22Rv1 (cell line): Measurements from ENCODE around the gene OSCP1.

Experiments
- CTCF ChIP-seq: fragments of 450-650 bp; IDR thresholded peaks from 2 replicates; pipeline ENCODE4 v1.5.1; 2017; ENCODE audit warnings: mild to moderate bottlenecking
- ZFX ChIP-seq: fragments of 450-650 bp; IDR thresholded peaks from 2 replicates; pipeline ENCODE4 v1.6.1; 2017; ENCODE audit warnings: antibody characterized with exemption, borderline replicate concordance

- no peak for TF ChIP-seq CTCF
- TF ChIP-seq ZFX = no peak
These were observed 68.0 kb downstream of the OSCP1 start for GRCh38 chr1:36382231-36382630.
